NCI-H1092 treated with DMSO at 0.1 percent for 48 hours (cell line): ENCODE data around the gene CENPL.

Source experiments
- DNase-seq: peaks from one replicate; lab custom pipeline; 2025; lab: John Stamatoyannopoulos, UW

The CENPL gene

GRCh38 chr1:173758110-173758509 lies 66.6 kb downstream of the CENPL start:
- DNase-seq, result no peak

GRCh38 chr1:173757666-173758065 lies 67.0 kb downstream of the CENPL start:
- DNase-seq, result no peak

GRCh38 chr1:173753830-173754229 lies 70.9 kb downstream of the CENPL start:
- no peak for DNase-seq
